ENCODE results near the gene SESN1.
A peak's percentile ranks its signal among the peaks of the same experiment; 100 is the strongest.

SESN1 gene

GRCh38 chr6:109071125-109071917 lies 23.3 kb downstream of the SESN1 start:
- Histone ChIP-seq H3K79me2 (ENCODE audit: insufficient read depth, low read length) (peaks cover 7% of the 10 kb centered on the region; the same call in 1 of the 2 replicates), H3K9me3 (ENCODE audit: insufficient read depth, low read depth, low read length) (no peaks in the 10 kb centered on the region), H3K4me2 (ENCODE audit: low read depth, low read length, poor library complexity, severe bottlenecking) (no peak overlapping the region), H3K27me3 (ENCODE audit: insufficient read depth, low read length, poor library complexity, severe bottlenecking) (no peaks in the 10 kb centered on the region), H3K9ac (ENCODE audit: low read depth, low read length, poor library complexity, severe bottlenecking) (no peak overlapping the region), H3K9me2 (replicated peaks; ENCODE audit: low read depth, low read length) (no peaks in the 10 kb centered on the region), H3K4me1 (ENCODE audit: insufficient read depth, low read length, poor library complexity, severe bottlenecking) (peaks cover 34% of the 10 kb centered on the region), H4K20me1 (ENCODE audit: insufficient read depth, low read length, poor library complexity, severe bottlenecking) (no peaks in the 10 kb centered on the region), H3K4me3 (ENCODE audit: low read length, poor library complexity, severe bottlenecking) (no peak overlapping the region), H3F3A (ENCODE audit: low read depth) (no peaks in the 10 kb centered on the region), H3K36me3 (ENCODE audit: insufficient read depth, low read length) (no peaks in the 10 kb centered on the region), H2AFZ (ENCODE audit: low read length) (no peak overlapping the region)
- TF ChIP-seq EZH2phosphoT487 (IDR thresholded peaks at IDR 0.05; ENCODE audit: borderline replicate concordance) (no peak), CTCF (conservative IDR thresholded peaks at IDR 0.05; ENCODE audit: low read length) (no peak)

DNA sequence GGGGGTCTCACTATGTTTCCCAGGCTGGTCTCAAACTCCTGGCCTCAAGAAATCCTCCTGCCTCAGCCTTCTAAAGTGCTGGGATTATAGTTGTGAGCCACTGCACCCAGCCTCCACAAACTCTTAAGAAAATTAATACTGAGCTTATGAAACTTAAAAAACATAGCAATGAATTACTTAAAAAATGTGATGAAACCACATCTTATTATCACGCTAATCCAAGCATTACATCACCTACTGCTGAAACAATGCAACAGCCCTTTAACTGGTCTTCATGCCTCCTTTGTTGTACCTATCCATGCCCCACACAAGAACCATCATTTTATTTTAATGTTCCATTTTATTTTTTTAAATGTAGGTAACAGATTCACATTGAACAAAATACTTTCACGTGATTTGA lies 24.9 kb downstream of the SESN1 start:
- no peaks in the 10 kb centered on the region for H3K36me3 ChIP-seq (ENCODE audit: insufficient read depth, low read length)
- no peaks in the 10 kb centered on the region for H3K27me3 ChIP-seq (ENCODE audit: insufficient read depth, low read length, poor library complexity, severe bottlenecking)
- H3F3A ChIP-seq (ENCODE audit: low read depth) = no peaks in the 10 kb centered on the region
- peaks cover 24% of the 10 kb centered on the region for H3K4me1 ChIP-seq (ENCODE audit: insufficient read depth, low read length, poor library complexity, severe bottlenecking)
- no peak overlapping the region for H3K4me2 ChIP-seq (ENCODE audit: low read depth, low read length, poor library complexity, severe bottlenecking)
- H3K4me3 ChIP-seq (ENCODE audit: low read length, poor library complexity, severe bottlenecking) = no peak overlapping the region
- H4K20me1 ChIP-seq (ENCODE audit: insufficient read depth, low read length, poor library complexity, severe bottlenecking) = no peaks in the 10 kb centered on the region
- no peaks in the 10 kb centered on the region for H3K9me3 ChIP-seq (ENCODE audit: insufficient read depth, low read depth, low read length)
- H2AFZ ChIP-seq (ENCODE audit: low read length) = no peak overlapping the region
- H3K9ac ChIP-seq (ENCODE audit: low read depth, low read length, poor library complexity, severe bottlenecking) = no peak overlapping the region
- peaks cover 4% of the 10 kb centered on the region; the same call in 1 of the 2 replicates for H3K79me2 ChIP-seq (ENCODE audit: insufficient read depth, low read length)
- no peaks in the 10 kb centered on the region for H3K9me2 ChIP-seq (replicated peaks; ENCODE audit: low read depth, low read length)
- TF ChIP-seq CTCF (conservative IDR thresholded peaks at IDR 0.05; ENCODE audit: low read length) = no peak

DNA sequence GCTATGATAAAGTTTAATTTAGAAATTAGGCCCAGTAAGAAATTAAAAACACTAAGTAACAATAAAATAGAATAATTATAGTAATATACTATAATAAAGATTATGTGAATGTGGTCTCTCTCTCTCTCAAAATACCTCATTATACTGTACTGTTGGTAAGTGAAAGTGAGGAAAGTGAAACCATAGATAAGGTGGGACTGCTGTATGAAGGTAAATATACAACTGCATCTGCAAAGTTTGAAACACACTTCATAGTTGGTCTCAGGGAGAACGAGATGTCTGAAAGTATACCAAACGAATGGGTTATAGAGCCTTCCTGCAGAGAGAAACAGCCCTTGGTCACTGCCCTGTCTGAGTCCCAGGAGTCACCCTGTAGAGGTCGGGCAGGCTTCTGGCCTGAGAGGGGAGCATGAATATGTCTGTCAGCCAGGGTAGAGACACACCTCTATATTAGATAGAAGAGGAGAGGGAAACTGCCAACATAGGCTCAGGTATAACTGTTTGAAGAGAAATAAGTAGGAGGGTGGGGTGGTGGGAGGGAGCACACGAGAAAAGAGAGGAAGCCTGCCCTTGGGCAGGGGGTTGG lies 31.8 kb downstream of the SESN1 start:
- Histone ChIP-seq H3K79me2 (ENCODE audit: insufficient read depth, low read length) (peaks cover 9% of the 10 kb centered on the region; the same call in 1 of the 2 replicates), H3F3A (ENCODE audit: low read depth) (no peaks in the 10 kb centered on the region), H3K9me3 (ENCODE audit: insufficient read depth, low read depth, low read length) (no peaks in the 10 kb centered on the region), H3K4me2 (ENCODE audit: low read depth, low read length, poor library complexity, severe bottlenecking) (peak overlapping the region; percentile 22), H3K27me3 (ENCODE audit: insufficient read depth, low read length, poor library complexity, severe bottlenecking) (no peaks in the 10 kb centered on the region), H3K9me2 (replicated peaks; ENCODE audit: low read depth, low read length) (no peaks in the 10 kb centered on the region), H3K4me1 (ENCODE audit: insufficient read depth, low read length, poor library complexity, severe bottlenecking) (peaks cover 40% of the 10 kb centered on the region), H3K9ac (ENCODE audit: low read depth, low read length, poor library complexity, severe bottlenecking) (peak overlapping the region; percentile 14), H2AFZ (ENCODE audit: low read length) (no peak overlapping the region), H3K4me3 (ENCODE audit: low read length, poor library complexity, severe bottlenecking) (no peak overlapping the region), H3K36me3 (ENCODE audit: insufficient read depth, low read length) (no peaks in the 10 kb centered on the region), H4K20me1 (ENCODE audit: insufficient read depth, low read length, poor library complexity, severe bottlenecking) (no peaks in the 10 kb centered on the region)
- TF ChIP-seq EZH2phosphoT487 (IDR thresholded peaks at IDR 0.05; ENCODE audit: borderline replicate concordance) (no peak), CTCF (conservative IDR thresholded peaks at IDR 0.05; ENCODE audit: low read length) (no peak)
